SK-MEL-5 (cell line): ENCODE measurements around the gene ACTN1. TPM values are rescaled to one million over a fixed set of nuclear protein-coding genes. Genes with fewer than 3 reads are reported as not detected.

Experiments used
- DNase-seq: peaks from one replicate; pipeline ENCODE4 v3.0.0-alpha.2; 2016; ENCODE audit warnings: low read depth, low spot score
- in situ Hi-C: cut with HindIII; loops from 2 replicates; pipeline ENCODE4 v1.10.0; 2016; ENCODE audit warnings: low sequenced_read_pairs, high pct_unique_total_duplicates, low pct_unique_long_range_greater_than_20kb
- total RNA-seq: library from RNA; depleted of rRNA; stranded (reverse); fragments of >200 nt; shearing (Covaris generic); gene quantifications from 2 replicates; pipeline ENCODE4 v1.2.3, GENCODE V29; 2014

The ACTN1 gene
- total RNA-seq, 1 experiment from 2014 or later = 34.2 TPM

GRCh38 chr14:68913516-68913915 lies 65.6 kb downstream of the ACTN1 start:
- in situ Hi-C loops = no loop called here
- no peak for DNase-seq

GRCh38 chr14:68911594-68912227 lies 67.4 kb downstream of the ACTN1 start:
- in situ Hi-C loops = no loop called here
- peak; percentile 84 for DNase-seq

GRCh38 chr14:68910540-68910939 lies 68.6 kb downstream of the ACTN1 start:
- in situ Hi-C loops = no loop called here

GRCh38 chr14:68908803-68909202 lies 70.3 kb downstream of the ACTN1 start:
- in situ Hi-C loops = no loop called here
- no peak for DNase-seq

More at GRCh38 chr14:68910540-68910939, 68.6 kb downstream of the ACTN1 start:
- DNase-seq = peak; percentile 66

- in situ Hi-C loops = no loop called here
- no peak for DNase-seq
These were observed 70.9 kb downstream of the ACTN1 start for GRCh38 chr14:68908201-68908600.

GRCh38 chr14:68906439-68906838 lies 72.7 kb downstream of the ACTN1 start:
- no peak for DNase-seq
- in situ Hi-C loops = no loop called here

- in situ Hi-C loops = no loop called here
- no peak for DNase-seq
These were observed 73.8 kb downstream of the ACTN1 start for GRCh38 chr14:68905107-68905895.

- in situ Hi-C loops = no loop called here
- DNase-seq = no peak
These were observed 76.7 kb downstream of the ACTN1 start for GRCh38 chr14:68902357-68902756.

GRCh38 chr14:68899033-68899603 lies 80.0 kb downstream of the ACTN1 start:
- no peak for DNase-seq
- in situ Hi-C loops = no loop called here

GRCh38 chr14:68898248-68899032 lies 80.7 kb downstream of the ACTN1 start:
- in situ Hi-C loops = no loop called here

GRCh38 chr14:68897559-68898155 lies 81.4 kb downstream of the ACTN1 start:
- in situ Hi-C loops = no loop called here
- no peak for DNase-seq

More at GRCh38 chr14:68898248-68899032, 80.7 kb downstream of the ACTN1 start:
- no peak for DNase-seq

GRCh38 chr14:68896132-68896531 lies 83.0 kb downstream of the ACTN1 start:
- in situ Hi-C loops = no loop called here
- DNase-seq = peak; percentile 11

- in situ Hi-C loops = no loop called here
- no peak for DNase-seq
These were observed 84.0 kb downstream of the ACTN1 start for GRCh38 chr14:68894802-68895703.

- in situ Hi-C loops = no loop called here
- no peak for DNase-seq
These were observed 85.0 kb downstream of the ACTN1 start for GRCh38 chr14:68894123-68894522.

- in situ Hi-C loops = no loop called here
- DNase-seq = no peak
These were observed 85.5 kb downstream of the ACTN1 start for GRCh38 chr14:68893566-68893965.

- no peak for DNase-seq
- in situ Hi-C loops = no loop called here
These were observed 86.1 kb downstream of the ACTN1 start for GRCh38 chr14:68892961-68893360.
